GM18508 (cell line): ENCODE measurements around the gene FBXW4.

Experiments
- ATAC-seq: cut with Tn5 transposase; IDR thresholded peaks from one replicate; pipeline ENCODE4 v1.9.1; 2021; ENCODE audit warnings: moderate number of reproducible peaks; ENCODE audit not compliant: insufficient read depth, unreplicated experiment

The FBXW4 gene, protein sequence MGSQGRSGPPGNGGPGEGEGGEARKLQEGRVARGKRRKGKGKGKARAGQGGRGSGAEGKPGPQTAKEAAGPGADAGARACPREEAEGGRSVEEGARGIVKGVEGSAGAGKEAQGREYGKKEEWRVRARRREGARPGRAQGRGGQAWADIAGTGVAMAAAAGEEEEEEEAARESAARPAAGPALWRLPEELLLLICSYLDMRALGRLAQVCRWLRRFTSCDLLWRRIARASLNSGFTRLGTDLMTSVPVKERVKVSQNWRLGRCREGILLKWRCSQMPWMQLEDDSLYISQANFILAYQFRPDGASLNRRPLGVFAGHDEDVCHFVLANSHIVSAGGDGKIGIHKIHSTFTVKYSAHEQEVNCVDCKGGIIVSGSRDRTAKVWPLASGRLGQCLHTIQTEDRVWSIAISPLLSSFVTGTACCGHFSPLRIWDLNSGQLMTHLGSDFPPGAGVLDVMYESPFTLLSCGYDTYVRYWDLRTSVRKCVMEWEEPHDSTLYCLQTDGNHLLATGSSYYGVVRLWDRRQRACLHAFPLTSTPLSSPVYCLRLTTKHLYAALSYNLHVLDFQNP

GRCh38 chr10:101694674-101695403 is at the start of gene FBXW4:
Gene FBXW4, minus strand, starts transcription at chr10:101695170. Its CDS starts 65 bp downstream, at chr10:101695105.
- ATAC-seq: no peak

DNA sequence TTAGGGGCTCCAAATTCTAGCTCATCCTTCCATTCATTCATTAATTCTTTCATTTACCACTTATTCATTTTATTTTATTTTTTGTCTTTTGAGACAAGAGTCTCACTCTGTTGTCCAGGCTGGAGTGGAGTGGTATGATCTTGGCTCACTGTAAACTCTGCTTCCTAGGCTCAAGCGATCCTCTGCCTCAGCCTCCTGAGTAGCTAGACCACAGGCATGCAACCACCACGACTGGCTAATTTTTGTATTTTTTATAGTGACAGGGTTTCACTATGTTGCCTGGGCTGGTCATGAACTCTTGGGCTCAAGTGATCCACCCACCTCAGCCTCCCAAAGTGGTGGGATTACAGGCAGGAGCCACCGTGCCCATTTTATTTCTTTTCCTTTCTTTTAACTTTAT is 49.3 kb upstream of the FBXW4 start:
- ATAC-seq: no peak

DNA sequence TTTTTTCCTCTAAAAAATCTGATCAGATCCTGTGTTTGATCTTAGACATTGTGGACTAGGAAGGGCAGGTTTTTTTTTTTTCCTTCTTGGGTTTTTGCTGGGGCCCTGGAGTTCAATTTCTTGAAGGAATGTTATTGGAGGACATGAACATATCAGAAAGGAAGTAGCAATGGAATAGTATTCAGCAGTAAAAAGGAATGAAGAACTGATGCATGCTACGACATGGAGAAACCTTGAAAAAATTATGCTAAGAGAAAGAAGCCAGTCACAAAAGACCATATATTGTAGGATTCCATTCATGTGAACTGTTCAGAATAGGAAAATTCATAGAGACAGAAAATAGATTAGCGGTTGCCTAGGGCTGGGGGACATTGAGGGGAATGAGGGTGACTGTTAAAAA is 47.0 kb upstream of the FBXW4 start:
- ATAC-seq: no peak

- ATAC-seq: no peak
Observed at GRCh38 chr10:101736666-101737065, 41.7 kb upstream of the FBXW4 start.

DNA sequence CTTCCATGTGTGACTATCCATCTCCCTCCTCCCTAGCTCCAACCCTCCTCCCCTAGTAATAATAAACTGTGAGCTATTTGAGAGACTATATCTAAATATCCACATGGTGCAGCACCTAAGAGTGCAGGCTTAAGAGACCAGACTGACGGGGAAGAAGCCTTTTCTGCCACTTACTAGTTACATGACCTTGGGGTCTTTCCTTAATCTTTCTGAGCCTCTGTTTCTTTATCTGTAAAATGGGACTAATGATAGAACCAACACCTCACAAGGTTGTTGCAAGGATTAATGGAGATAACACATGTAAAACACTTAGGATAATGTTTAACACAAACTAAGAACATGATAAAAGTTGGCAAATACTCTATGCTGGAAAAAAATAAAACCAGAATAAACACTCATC is 37.1 kb upstream of the FBXW4 start:
- no peak for ATAC-seq

GRCh38 chr10:101726115-101726387 is 31.1 kb upstream of the FBXW4 start:
- ATAC-seq: no peak

DNA sequence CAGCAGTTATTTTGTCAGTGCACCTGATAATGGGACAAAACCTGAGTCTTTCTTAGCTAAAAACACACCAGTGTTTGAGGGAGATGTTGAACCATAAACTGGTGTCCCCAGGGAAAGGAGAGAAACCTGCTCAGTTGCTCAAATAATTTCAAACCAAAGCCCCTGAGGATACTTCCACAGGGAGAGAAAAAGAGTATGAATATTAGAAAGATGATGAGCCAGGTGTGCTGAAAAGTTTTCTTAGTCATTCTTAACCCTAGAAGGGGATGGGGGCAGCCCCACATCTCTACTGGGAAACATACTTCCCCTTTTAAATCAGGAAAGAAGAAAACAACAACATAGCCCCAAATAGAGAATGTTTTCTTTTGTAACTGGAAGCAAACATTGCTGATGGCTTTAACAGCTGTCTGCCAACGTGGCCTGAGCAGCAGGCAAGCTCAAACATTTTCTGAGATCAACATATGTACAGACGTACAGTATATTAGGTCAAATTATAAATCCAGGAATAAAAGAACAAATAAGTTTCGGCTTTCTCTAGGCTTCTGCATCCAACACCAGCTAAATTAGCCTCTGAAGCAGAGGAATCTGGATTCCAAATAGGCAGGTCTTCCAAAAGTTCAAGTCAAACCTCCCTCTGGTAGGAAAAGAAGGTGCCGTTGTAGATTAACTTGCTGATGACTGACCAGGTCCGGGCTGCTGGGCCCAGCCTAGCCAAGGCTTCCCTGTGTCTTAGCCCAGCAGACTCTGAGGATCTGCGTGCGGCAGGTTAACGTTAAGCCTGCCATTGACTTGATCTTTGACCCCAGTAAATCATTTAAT is 30.5 kb upstream of the FBXW4 start:
- ATAC-seq: no peak

- ATAC-seq: no peak
Observed at GRCh38 chr10:101724446-101724845, 29.5 kb upstream of the FBXW4 start.

- ATAC-seq: no peak
Observed at GRCh38 chr10:101723176-101723575, 28.2 kb upstream of the FBXW4 start.

GRCh38 chr10:101721806-101722205 is 26.8 kb upstream of the FBXW4 start:
- ATAC-seq: no peak

DNA sequence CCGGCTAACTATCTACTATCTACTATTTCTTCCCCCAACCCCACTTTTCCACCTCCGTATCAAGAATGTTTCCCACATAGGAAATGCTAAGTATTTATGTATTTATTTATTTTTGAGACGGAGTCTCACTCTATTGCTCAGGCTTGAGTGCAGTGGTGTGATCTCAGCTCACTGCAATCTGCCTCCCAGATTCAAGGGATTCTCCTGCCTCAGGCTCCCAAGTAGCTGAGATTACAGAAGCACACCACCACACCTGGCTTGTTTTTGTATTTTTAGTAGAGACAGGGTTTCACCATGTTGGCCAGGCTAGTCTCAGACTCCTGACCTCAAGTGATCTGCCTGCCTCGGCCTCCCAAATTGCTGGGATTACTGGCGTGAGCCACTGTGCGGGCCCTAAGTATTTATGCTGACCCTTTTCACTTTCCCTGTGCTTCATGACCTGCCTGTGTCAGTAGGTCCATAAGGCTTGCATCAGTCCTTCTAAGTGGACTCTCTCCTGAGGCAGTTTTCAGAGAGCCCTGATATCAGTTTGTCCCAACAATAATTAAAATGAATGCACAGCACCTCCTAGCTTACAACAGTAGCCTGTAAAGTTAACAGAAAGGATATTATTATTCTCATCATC is 25.7 kb upstream of the FBXW4 start:
- ATAC-seq: no peak

GRCh38 chr10:101718690-101719275 is 23.8 kb upstream of the FBXW4 start:
- ATAC-seq: no peak

GRCh38 chr10:101716891-101717659 is 22.1 kb upstream of the FBXW4 start:
- no peak for ATAC-seq

DNA sequence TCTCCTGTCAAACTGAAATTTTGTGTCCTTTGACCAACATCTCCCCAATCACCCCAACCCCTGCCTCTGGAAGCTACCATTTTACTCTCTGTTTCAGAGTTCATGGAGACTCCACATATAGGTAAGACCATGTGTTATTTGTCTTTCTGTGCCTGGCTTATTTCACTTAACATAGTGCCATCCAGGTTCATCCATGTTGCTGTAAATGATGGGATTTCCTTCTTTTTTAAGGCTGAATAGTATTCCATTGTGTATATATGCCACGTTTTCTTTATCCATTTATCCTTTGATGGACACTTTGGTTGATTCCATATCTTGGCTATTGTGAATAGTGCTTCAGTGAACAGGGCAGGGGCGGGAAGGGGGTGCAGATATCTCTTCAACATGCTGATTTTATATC is 18.0 kb upstream of the FBXW4 start:
- ATAC-seq: no peak

DNA sequence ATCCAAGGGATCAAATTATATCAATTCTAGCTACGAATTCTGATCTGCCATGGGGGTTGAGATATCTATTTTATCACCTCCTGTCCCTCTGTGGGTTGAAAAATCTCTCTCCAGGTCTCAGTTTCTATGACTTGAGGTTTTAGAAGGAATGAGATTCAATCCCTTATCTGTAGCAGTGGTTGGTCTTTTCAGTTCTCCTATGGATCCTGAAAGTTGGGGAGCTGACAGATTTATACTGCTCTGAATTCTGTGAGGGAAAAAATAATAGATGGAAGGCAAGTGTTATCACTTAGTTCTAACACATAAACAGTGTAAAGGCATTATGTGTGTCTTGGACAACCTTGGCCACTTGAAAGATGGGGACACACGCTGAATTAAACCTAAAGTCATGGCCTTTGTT is 15.8 kb upstream of the FBXW4 start:
- no peak for ATAC-seq

DNA sequence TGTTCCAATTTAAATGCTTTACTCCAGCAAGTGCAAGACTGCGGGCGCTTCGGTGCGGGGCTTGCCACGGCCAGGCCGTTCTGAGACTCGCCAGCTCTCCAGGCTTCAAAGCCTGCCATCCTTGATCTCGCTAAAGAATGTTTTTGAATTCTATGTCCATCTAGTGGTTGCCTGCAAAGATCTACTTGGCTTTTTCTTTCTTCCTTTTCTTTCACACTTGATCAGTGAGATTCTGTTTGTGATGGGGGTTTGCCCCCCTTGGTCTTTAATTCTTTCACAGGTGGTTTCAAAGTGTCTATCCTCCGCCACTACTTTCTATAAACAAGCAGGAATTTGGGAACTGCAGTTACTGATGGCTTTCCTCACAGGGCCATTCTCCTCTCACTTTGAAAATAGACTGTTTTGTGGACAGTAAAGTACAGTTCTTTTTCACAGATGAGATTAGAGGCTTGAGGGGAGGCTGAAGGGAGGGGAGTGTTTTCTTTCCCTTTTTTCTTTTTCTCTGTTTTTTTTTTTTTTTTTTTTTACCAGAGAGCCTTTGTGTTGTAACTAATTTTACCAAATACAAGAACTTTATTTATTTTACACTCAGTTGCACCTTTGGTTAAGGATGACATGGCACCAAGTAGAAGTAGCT is 15.2 kb upstream of the FBXW4 start:
- no peak for ATAC-seq

GRCh38 chr10:101709359-101710058 is 14.5 kb upstream of the FBXW4 start:
- no peak for ATAC-seq

- no peak for ATAC-seq
Observed at GRCh38 chr10:101708870-101709269, 13.9 kb upstream of the FBXW4 start.
